Measurements from ENCODE around the gene GUK1.

GUK1 gene

DNA sequence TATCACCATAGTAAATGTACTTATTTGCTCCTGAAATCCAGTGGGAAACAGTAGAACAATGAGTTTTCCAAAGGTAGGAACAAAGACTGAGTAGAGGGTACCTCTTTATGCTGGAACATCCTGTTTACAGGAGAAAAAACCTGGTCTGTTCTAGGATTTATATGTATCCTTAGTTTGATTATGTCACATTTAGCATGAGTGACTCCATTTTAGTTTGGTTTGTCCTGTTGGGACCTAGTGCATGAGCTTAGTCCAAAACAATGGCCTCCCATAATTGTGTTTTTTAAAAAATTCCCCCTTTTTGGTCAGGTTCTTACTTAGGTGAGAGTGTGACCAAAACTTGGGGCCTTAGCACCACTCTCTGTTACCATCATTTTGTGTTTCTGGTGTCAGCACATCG is 27.5 kb upstream of the GUK1 start:
- no peak overlapping the region for H3K4me2 ChIP-seq (ENCODE audit: low read depth, low read length, poor library complexity, severe bottlenecking)
- TF ChIP-seq, protein P1, sequence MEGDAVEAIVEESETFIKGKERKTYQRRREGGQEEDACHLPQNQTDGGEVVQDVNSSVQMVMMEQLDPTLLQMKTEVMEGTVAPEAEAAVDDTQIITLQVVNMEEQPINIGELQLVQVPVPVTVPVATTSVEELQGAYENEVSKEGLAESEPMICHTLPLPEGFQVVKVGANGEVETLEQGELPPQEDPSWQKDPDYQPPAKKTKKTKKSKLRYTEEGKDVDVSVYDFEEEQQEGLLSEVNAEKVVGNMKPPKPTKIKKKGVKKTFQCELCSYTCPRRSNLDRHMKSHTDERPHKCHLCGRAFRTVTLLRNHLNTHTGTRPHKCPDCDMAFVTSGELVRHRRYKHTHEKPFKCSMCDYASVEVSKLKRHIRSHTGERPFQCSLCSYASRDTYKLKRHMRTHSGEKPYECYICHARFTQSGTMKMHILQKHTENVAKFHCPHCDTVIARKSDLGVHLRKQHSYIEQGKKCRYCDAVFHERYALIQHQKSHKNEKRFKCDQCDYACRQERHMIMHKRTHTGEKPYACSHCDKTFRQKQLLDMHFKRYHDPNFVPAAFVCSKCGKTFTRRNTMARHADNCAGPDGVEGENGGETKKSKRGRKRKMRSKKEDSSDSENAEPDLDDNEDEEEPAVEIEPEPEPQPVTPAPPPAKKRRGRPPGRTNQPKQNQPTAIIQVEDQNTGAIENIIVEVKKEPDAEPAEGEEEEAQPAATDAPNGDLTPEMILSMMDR (conservative IDR thresholded peaks at IDR 0.05; ENCODE audit: low read length), result no peak
- TF ChIP-seq EZH2phosphoT487 (IDR thresholded peaks at IDR 0.05; ENCODE audit: borderline replicate concordance), result no peak

DNA sequence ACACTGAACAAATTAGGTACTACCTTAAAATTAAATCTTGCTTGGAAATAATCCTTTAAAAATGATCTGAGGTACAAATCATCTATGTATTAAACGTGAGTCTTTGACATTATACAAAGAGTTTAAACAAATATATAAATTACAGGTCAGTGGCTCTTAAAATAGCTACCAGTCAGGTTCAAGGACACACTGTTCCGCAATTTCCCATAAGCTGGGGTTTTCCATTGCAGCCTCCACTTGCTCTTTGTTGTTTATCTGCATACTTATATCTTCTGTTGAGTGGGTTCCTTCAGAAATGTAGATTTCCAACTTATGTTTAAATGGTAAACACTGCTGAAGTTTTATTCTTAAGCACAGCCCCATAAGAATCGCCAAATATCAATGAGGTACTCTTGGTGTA is 25.3 kb upstream of the GUK1 start:
- Histone ChIP-seq H3K36me3 (ENCODE audit: insufficient read depth, low read length) (no peaks in the 10 kb centered on the region), H3K9ac (ENCODE audit: low read depth, low read length, poor library complexity, severe bottlenecking) (no peak overlapping the region), H3K79me2 (ENCODE audit: insufficient read depth, low read length) (no peaks in the 10 kb centered on the region; the same call in 1 of the 2 replicates), H3K4me1 (ENCODE audit: insufficient read depth, low read length, poor library complexity, severe bottlenecking) (peaks cover 6% of the 10 kb centered on the region), H3K4me2 (ENCODE audit: low read depth, low read length, poor library complexity, severe bottlenecking) (no peak overlapping the region), H3K4me3 (ENCODE audit: low read length, poor library complexity, severe bottlenecking) (no peak overlapping the region), H3K9me3 (ENCODE audit: insufficient read depth, low read depth, low read length) (peaks cover 5% of the 10 kb centered on the region; the same call in 1 of the 2 replicates), H3F3A (ENCODE audit: low read depth) (no peaks in the 10 kb centered on the region), H2AFZ (ENCODE audit: low read length) (no peak overlapping the region), H3K9me2 (replicated peaks; ENCODE audit: low read depth, low read length) (no peaks in the 10 kb centered on the region), H4K20me1 (ENCODE audit: insufficient read depth, low read length, poor library complexity, severe bottlenecking) (no peaks in the 10 kb centered on the region), H3K27me3 (ENCODE audit: insufficient read depth, low read length, poor library complexity, severe bottlenecking) (no peaks in the 10 kb centered on the region)
- no peak for TF ChIP-seq EZH2phosphoT487 (IDR thresholded peaks at IDR 0.05; ENCODE audit: borderline replicate concordance)
- TF ChIP-seq, protein P1 (conservative IDR thresholded peaks at IDR 0.05; ENCODE audit: low read length), result no peak

More for the DNA sequence above, 27.5 kb upstream of the GUK1 start:
- Histone ChIP-seq H3K4me1 (ENCODE audit: insufficient read depth, low read length, poor library complexity, severe bottlenecking) (peaks cover 16% of the 10 kb centered on the region), H3K9ac (ENCODE audit: low read depth, low read length, poor library complexity, severe bottlenecking) (no peak overlapping the region), H3F3A (ENCODE audit: low read depth) (no peaks in the 10 kb centered on the region), H3K79me2 (ENCODE audit: insufficient read depth, low read length) (peaks cover 15% of the 10 kb centered on the region), H3K36me3 (ENCODE audit: insufficient read depth, low read length) (no peaks in the 10 kb centered on the region), H3K27me3 (ENCODE audit: insufficient read depth, low read length, poor library complexity, severe bottlenecking) (no peaks in the 10 kb centered on the region), H3K9me3 (ENCODE audit: insufficient read depth, low read depth, low read length) (no peaks in the 10 kb centered on the region), H3K4me3 (ENCODE audit: low read length, poor library complexity, severe bottlenecking) (no peak overlapping the region), H3K9me2 (replicated peaks; ENCODE audit: low read depth, low read length) (no peaks in the 10 kb centered on the region), H2AFZ (ENCODE audit: low read length) (no peak overlapping the region), H4K20me1 (ENCODE audit: insufficient read depth, low read length, poor library complexity, severe bottlenecking) (peaks cover 4% of the 10 kb centered on the region)

DNA sequence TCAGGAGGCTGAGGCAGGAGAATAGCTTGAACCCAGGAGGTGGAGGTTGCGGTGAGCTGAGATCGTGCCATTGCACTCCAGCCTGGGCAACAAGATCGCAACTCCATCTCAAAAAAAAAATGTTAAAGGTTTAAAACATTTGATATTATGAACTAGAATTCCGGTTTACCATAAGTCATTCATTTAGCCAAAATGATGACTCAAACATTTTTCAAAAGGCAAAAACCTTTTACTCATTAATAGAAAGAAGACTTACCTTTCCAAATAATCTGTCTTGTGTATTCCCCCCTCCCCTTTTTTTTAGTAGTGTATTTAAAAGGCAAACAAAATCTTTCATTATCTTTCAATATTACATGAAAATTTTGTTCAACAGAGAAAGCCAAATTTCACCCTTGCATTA is 22.7 kb upstream of the GUK1 start:
- H3K9me3 ChIP-seq (ENCODE audit: insufficient read depth, low read depth, low read length), result peaks cover 5% of the 10 kb centered on the region; the same call in 1 of the 2 replicates
- H3K9ac ChIP-seq (ENCODE audit: low read depth, low read length, poor library complexity, severe bottlenecking), result no peak overlapping the region
- H3K79me2 ChIP-seq (ENCODE audit: insufficient read depth, low read length), result no peaks in the 10 kb centered on the region
- H4K20me1 ChIP-seq (ENCODE audit: insufficient read depth, low read length, poor library complexity, severe bottlenecking), result no peaks in the 10 kb centered on the region
- H3K36me3 ChIP-seq (ENCODE audit: insufficient read depth, low read length), result no peaks in the 10 kb centered on the region
- H3K4me2 ChIP-seq (ENCODE audit: low read depth, low read length, poor library complexity, severe bottlenecking), result no peak overlapping the region
- no peak overlapping the region for H2AFZ ChIP-seq (ENCODE audit: low read length)
- H3F3A ChIP-seq (ENCODE audit: low read depth), result no peaks in the 10 kb centered on the region
- no peak for TF ChIP-seq EZH2phosphoT487 (IDR thresholded peaks at IDR 0.05; ENCODE audit: borderline replicate concordance)
- TF ChIP-seq, protein P1 (conservative IDR thresholded peaks at IDR 0.05; ENCODE audit: low read length), result no peak
- H3K4me1 ChIP-seq (ENCODE audit: insufficient read depth, low read length, poor library complexity, severe bottlenecking), result no peaks in the 10 kb centered on the region
- H3K9me2 ChIP-seq (replicated peaks; ENCODE audit: low read depth, low read length), result no peaks in the 10 kb centered on the region
- peaks cover 8% of the 10 kb centered on the region for H3K27me3 ChIP-seq (ENCODE audit: insufficient read depth, low read length, poor library complexity, severe bottlenecking)
- H3K4me3 ChIP-seq (ENCODE audit: low read length, poor library complexity, severe bottlenecking), result no peak overlapping the region

Measured in Loucy (cell line).